ENCODE measurements around the gene EAPP.
"Not testable (repeated sequence)": the region's sequence is repeated elsewhere in the genome, so short reads cannot be mapped to it uniquely, and the experiment has no call there.

The EAPP gene

GRCh38 chr14:34478261-34478660 is 61.2 kb downstream of the EAPP start:
- CTCF ChIA-PET, result interaction anchor here (1.0 kb wide), 1 partner anchor 18 kb away, joined by 3 read pairs; no protein-coding TSS in a partner anchor
- POLR2A ChIA-PET, result no interaction called here
- TF ChIP-seq CTCF (IDR thresholded peaks at IDR 0.05; ENCODE audit: insufficient read depth, low read length, missing control alignments), result no peak
- DNase-seq (ENCODE audit: low read depth, low spot score), result no peak
- no peak overlapping the region for H3K4me3 ChIP-seq (ENCODE audit: low read depth, low read length)

DNA sequence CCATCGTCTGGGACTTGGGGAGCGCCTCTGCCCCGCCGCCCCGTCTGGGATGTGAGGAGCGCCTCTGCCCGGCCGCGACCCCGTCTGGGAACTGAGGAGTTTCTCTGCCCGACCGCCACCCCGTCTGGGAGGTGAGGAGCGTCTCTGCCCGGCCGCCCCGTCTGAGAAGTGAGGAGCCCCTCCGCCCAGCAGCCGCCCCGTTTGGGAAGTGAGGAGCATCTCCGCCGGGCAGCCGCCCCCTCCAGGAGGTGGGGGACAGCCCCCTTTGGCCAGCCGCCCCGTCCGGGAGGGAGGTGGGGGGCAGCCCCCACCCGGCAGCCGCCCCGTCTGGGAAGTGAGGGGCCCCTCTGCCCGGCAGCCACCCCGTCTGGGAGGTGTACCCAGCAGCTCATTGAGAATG is 63.5 kb downstream of the EAPP start:
- POLR2A ChIA-PET; DNase-seq (ENCODE audit: low read depth, low spot score); H3K4me3 ChIP-seq (ENCODE audit: low read depth, low read length); CTCF ChIA-PET: not testable (repeated sequence)

- POLR2A ChIA-PET, result no interaction called here
- TF ChIP-seq CTCF (IDR thresholded peaks at IDR 0.05; ENCODE audit: insufficient read depth, low read length, missing control alignments), result no peak
- no peak overlapping the region for H3K4me3 ChIP-seq (ENCODE audit: low read depth, low read length)
- no peak for DNase-seq (ENCODE audit: low read depth, low spot score)
- CTCF ChIA-PET, result interaction anchor here (0.6 kb wide), 1 partner anchor 21 kb away, joined by 3 read pairs; no protein-coding TSS in a partner anchor
Observed at GRCh38 chr14:34475163-34475562, 64.3 kb downstream of the EAPP start.

DNA sequence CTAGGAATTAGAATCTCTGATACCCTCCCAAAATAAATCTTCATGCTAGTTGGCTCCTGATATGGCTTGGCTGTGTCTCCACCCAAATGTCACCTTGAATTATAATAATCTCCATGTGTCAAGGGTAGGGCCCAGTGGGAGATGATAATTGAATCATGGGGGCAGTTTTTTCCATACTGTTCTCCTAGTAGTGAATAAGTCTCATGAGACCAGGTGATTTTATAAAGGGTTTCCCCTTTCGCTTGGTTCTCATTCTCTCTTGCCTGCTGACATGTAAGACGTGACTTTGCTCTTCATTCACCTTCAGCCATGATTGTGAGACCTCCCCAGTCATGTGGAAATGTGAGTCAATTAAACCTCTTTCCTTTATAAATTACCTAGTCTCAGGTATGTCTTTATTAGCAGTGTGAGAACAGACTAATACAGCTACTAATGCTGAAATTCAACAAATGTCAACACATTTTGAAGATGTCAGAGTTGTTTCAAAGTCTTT is 65.3 kb downstream of the EAPP start:
- ChIA-PET POLR2A (no interaction called here), CTCF (no interaction called here)
- TF ChIP-seq CTCF (IDR thresholded peaks at IDR 0.05; ENCODE audit: insufficient read depth, low read length, missing control alignments), result no peak
- H3K4me3 ChIP-seq (ENCODE audit: low read depth, low read length), result no peak overlapping the region
- no peak for DNase-seq (ENCODE audit: low read depth, low spot score)

DNA sequence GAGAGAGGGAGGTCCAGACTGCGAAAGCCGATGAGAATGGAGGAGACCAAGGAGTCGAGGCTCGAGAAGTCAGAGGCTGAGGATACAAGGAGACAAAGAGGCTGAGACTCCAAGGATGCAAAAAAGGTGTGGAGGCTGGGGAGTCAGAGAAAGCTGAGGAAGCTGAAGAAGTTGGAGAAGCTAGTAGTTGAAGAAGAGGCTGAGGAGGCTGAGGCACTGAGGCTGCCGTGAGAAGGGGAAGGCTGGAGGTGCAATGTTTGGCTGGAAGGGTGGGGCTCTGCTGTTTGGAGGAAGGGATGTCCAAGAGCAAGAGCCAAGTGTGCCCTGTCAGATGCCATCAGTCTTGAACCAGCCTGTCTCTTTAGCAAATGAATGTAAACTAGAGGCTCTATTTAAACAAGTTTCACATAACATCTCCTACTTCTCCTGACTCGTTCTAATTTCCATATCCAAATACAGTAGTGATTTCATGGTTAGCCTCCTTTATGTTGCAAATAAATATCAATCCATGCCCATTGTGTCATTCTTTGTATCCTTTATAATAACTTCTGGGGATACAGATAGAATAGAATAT is 66.7 kb downstream of the EAPP start:
- DNase-seq (ENCODE audit: low read depth, low spot score), result no peak
- ChIA-PET POLR2A (no interaction called here), CTCF (no interaction called here)
- H3K4me3 ChIP-seq (ENCODE audit: low read depth, low read length), result no peak overlapping the region
- TF ChIP-seq CTCF (IDR thresholded peaks at IDR 0.05; ENCODE audit: insufficient read depth, low read length, missing control alignments), result no peak

- H3K4me3 ChIP-seq (ENCODE audit: low read depth, low read length), result no peak overlapping the region
- TF ChIP-seq CTCF (IDR thresholded peaks at IDR 0.05; ENCODE audit: insufficient read depth, low read length, missing control alignments), result no peak
- POLR2A ChIA-PET, result no interaction called here
- CTCF ChIA-PET, result no interaction called here
- no peak for DNase-seq (ENCODE audit: low read depth, low spot score)
Observed at GRCh38 chr14:34470319-34470718, 69.2 kb downstream of the EAPP start.

GRCh38 chr14:34466691-34467090 is 72.8 kb downstream of the EAPP start:
- no peak for DNase-seq (ENCODE audit: low read depth, low spot score)
- no peak overlapping the region for H3K4me3 ChIP-seq (ENCODE audit: low read depth, low read length)
- CTCF ChIA-PET, result no interaction called here
- POLR2A ChIA-PET, result no interaction called here
- TF ChIP-seq CTCF (IDR thresholded peaks at IDR 0.05; ENCODE audit: insufficient read depth, low read length, missing control alignments), result no peak

Measured in AG04449 (cell line).